GM12891 (cell line): ENCODE data around the gene CFAP61. TPM values are rescaled to one million over a fixed set of nuclear protein-coding genes. Genes with fewer than 3 reads are reported as not detected.
A peak's percentile ranks its signal among the peaks of the same experiment; 100 is the strongest.
"Not testable (repeated sequence)": the region's sequence is repeated elsewhere in the genome, so short reads cannot be mapped to it uniquely, and the experiment has no call there.

Experiments
- DNase-seq: peaks from one replicate; pipeline ENCODE4 v3.0.0; 2011; ENCODE audit warnings: low spot score; ENCODE audit not compliant: insufficient read length
- FAIRE-seq: peaks from 2 replicates; lab custom pipeline; 2011; peaks lifted over from hg19 to GRCh38; lab: Jason Lieb, UNC
- PAX5 ChIP-seq: IDR thresholded peaks from 2 replicates; pipeline ENCODE4 v1.6.1; 2011; ENCODE audit warnings: low read length, moderate library complexity, mild to moderate bottlenecking; ENCODE audit not compliant: insufficient read depth, severe bottlenecking
- POLR2A ChIP-seq: IDR thresholded peaks from 2 replicates; pipeline ENCODE4 v1.6.1; 2011; ENCODE audit warnings: low read depth, low read length, control low read depth
- POLR2AphosphoS5 ChIP-seq: IDR thresholded peaks from 2 replicates; pipeline ENCODE4 v1.6.1; 2011; ENCODE audit warnings: low read depth, low read length, control low read depth
- POU2F2 ChIP-seq: IDR thresholded peaks from 2 replicates; pipeline ENCODE4 v1.6.1; 2011; ENCODE audit warnings: low read depth, mild to moderate bottlenecking, control low read depth, low read length, moderate library complexity
- SPI1 ChIP-seq: IDR thresholded peaks from 2 replicates; pipeline ENCODE4 v1.6.1; 2011; ENCODE audit warnings: low read depth, low read length, control low read depth
- TAF1 ChIP-seq: IDR thresholded peaks from 2 replicates; pipeline ENCODE4 v1.6.1; 2011; ENCODE audit warnings: low read depth, low read length, control low read depth
- polyA plus RNA-seq: library from polyadenylated mRNA; unstranded; fragments of >200 nt; gene quantifications from one replicate; pipeline ENCODE4 v1.2.1, GENCODE V29; 2012; ENCODE audit warnings: low read depth, missing spikeins, inconsistent platforms; ENCODE audit not compliant: missing spikeins

CFAP61 gene
- not detected for polyA plus RNA-seq

DNA sequence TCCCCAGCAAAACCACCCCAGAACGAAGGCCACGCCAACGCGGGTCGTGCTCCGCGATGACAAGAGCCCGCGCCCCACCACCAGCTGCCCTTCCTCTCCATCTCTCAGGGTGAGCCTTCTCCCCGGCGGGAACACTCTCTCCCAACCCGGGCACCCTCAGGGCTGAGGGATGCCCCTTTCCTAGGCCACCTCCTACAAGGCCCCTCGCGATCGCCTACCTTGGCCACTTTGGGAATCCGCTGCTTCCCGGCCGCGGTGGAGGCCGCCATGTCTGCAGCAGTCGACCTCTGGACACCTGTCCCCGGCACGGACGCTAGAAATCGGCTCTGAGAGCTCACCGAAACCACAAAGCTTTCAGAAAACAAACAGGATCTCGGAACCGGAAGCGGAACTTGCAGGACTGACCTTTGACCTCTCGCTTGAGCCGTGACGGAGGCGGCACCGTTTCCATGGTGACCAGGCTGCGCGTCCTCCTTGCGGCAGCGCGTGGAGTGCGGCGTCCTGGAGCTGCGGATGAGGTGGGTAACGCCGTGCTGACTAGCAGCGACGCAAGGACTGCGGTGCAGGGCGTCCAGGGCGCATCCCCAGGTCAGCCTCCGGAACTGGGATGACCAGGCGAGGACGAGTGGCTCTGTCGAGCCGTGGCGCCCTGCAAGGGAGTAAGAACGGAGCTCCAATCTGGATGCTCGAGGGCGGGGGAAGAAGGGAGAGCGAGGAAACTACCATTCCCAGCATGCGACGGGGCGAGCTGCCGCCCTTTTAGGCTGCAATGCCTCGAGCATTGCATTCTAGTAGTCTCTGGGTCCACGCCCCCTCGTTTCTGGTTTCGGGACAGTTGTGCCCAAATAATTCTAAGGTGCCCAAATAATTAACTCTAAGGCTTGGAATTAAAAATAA lies at the start of gene CFAP61, which contains the start of gene CRNKL1:
Gene CFAP61, plus strand, starts transcription at position 459 of the 897 bp plus-strand sequence. CDS start 4,122 bp downstream, outside the sequence.
Gene CRNKL1, minus strand, starts transcription at position 393 of the 897 bp plus-strand sequence. Its CDS starts 124 bp downstream, at position 269.
- FAIRE-seq (peak; percentile 100), DNase-seq (peak; percentile 67)
- no peak for TF ChIP-seq PAX5
- no peak for TF ChIP-seq SPI1
- peak; percentile 77 for TF ChIP-seq POLR2A
- no peak for TF ChIP-seq POU2F2
- TF ChIP-seq TAF1: peak; percentile 65
- peak; percentile 73 for TF ChIP-seq POLR2AphosphoS5

- DNase-seq: peak; percentile 32
These were observed 49.0 kb upstream of the CFAP61 start for GRCh38 chr20:20003031-20003954.

DNA sequence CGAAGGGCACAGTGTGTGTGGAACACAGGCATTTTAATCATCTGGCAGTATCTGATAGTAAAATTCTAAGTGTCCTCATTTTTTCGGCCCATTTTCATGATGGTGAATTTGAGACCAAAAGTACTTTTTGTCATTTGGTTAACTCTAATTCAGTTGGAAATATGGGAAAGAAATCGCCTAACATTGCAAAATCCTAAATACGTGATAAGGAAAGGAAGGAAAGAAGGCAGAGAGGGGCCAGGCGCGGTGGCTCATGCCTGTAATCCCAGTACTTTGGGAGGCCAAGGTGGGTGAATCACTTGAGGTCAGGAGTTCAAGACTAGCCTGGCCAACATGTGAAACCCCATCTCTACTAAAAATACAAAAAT lies 48.4 kb upstream of the CFAP61 start:
- not testable (repeated sequence) for FAIRE-seq, DNase-seq

More at GRCh38 chr20:20003031-20003954, 49.0 kb upstream of the CFAP61 start:
- TF ChIP-seq POLR2AphosphoS5: no peak
- TF ChIP-seq PAX5: no peak
- no peak for TF ChIP-seq POLR2A
- no peak for TF ChIP-seq POU2F2
- TF ChIP-seq SPI1: 0 out of 2 replicates have a peak, but pooled peaks have one; percentile 18
- TF ChIP-seq TAF1: no peak
- FAIRE-seq: no peak

DNA sequence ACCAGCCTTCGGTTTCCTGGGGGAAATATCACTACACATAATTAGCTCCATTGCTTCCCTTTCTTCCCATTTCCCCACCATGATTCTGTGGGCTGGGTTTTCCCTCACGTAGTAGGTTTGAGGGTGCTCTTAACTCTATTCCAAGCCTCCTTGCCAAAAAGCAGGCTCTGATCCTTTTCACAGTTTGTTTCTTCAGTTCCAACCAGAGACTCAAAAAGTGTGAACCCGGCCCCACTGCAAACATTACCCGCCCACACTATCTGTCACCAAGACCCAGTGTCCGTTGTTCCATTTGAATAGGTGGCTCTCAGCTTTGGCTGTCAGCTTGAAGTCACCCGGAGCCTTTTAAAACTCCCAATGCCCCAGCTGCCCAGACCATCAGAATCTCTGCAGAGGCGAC lies 47.0 kb upstream of the CFAP61 start:
- no peak for TF ChIP-seq POLR2AphosphoS5
- TF ChIP-seq PAX5: no peak
- no peak for TF ChIP-seq POLR2A
- TF ChIP-seq TAF1: no peak
- no peak for TF ChIP-seq POU2F2
- no peak for TF ChIP-seq SPI1
- DNase-seq (no peak), FAIRE-seq (no peak)

DNA sequence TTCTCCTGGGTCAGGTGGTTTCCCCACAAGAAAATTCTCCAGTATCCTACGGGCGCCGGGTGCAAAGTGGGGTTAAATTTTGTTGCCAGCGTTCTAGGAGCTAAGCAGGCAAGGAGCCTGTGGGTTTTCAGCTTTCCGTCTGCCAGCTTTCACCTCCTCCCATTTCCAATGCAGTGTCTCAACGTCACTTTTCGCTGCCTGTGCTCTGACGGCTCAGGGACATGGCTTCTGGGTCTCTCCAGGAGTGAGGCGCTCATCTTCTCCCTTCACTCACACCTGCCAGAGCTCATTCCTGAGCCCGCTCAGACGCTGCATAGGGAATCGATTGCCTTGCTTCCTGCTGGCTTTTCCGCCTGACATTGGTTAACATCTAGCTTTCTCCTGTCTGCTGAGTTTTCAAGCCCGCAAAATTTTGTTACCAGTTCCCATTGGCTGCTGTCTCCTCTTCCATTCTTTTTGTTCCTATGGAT lies 42.5 kb upstream of the CFAP61 start:
- DNase-seq (no peak), FAIRE-seq (no peak)

GRCh38 chr20:20010639-20011500 lies 41.5 kb upstream of the CFAP61 start:
- FAIRE-seq (no peak), DNase-seq (no peak)
- TF ChIP-seq TAF1 (no peak), POLR2A (no peak)

More for the DNA sequence above, 42.5 kb upstream of the CFAP61 start:
- TF ChIP-seq POLR2A: no peak
- no peak for TF ChIP-seq POLR2AphosphoS5
- TF ChIP-seq POU2F2: no peak
- no peak for TF ChIP-seq TAF1
- no peak for TF ChIP-seq SPI1
- TF ChIP-seq PAX5: no peak

DNA sequence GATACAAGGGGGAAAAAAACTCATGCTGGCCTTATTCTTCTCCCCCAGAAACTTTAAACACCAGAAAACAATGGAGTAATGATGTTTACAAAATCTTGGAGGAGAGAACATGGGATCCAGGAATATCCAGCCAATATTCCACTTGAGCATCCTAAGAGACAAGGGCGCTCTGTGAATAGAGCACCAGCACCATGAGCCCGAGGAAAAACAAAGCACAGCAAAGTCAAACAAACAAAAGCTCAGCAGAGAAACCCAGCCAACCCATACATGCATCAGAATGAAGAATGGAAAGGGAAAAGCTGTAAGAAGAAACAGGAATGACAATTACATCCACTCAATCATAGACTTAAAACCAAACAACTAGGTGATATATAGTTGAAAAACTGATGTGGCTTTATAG lies 39.8 kb upstream of the CFAP61 start:
- no peak for TF ChIP-seq POU2F2
- TF ChIP-seq PAX5: no peak
- TF ChIP-seq POLR2A: no peak
- TF ChIP-seq TAF1: no peak
- TF ChIP-seq SPI1: no peak
- TF ChIP-seq POLR2AphosphoS5: no peak
- DNase-seq (no peak), FAIRE-seq (no peak)

DNA sequence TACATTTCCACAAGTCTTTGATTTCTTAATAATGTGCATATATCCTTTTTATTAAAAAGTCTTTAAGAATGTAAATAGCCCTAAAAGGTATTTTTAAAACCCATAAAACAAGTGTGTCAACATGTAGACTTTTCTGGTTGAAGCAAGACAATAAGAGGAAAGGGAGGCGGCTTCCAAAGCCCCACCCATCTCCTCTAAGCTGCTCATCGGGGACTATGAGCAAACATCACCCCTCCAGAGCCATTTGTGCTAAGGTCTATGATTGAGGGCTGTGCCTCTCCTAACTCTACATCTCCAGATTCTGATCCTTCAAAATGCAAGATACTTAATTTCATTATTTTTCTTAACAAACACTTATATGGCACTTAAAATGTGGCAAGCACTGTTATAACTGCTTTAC lies 37.7 kb upstream of the CFAP61 start:
- FAIRE-seq: no peak
- DNase-seq: no peak
- TF ChIP-seq SPI1: no peak
- no peak for TF ChIP-seq PAX5
